Endothelial cell (in vitro differentiated cells): ENCODE measurements around the gene NOL4L. TPM values are rescaled to one million over a fixed set of nuclear protein-coding genes. Genes with fewer than 3 reads are reported as not detected.

ENCODE experiments used
- DNase-seq: peaks from one replicate; pipeline ENCODE4 v3.0.0; 2021; ENCODE audit warnings: low spot score
- H3K27ac Mint-ChIP-seq: one replicate; pipeline ENCODE4 v1.8.0; 2021; ENCODE audit warnings: mixed read lengths, inconsistent platforms; ENCODE audit not compliant: unreplicated experiment
- H3K27me3 Mint-ChIP-seq: one replicate; pipeline ENCODE4 v1.8.0; 2021; ENCODE audit warnings: mild to moderate bottlenecking, moderate library complexity, mixed read lengths, inconsistent platforms; ENCODE audit not compliant: unreplicated experiment
- H3K36me3 Mint-ChIP-seq: one replicate; pipeline ENCODE4 v1.8.0; 2021; ENCODE audit warnings: mild to moderate bottlenecking, low read depth, mixed read lengths, inconsistent platforms; ENCODE audit not compliant: unreplicated experiment
- H3K4me1 Mint-ChIP-seq: one replicate; pipeline ENCODE4 v1.8.0; 2021; ENCODE audit warnings: mild to moderate bottlenecking, mixed read lengths, inconsistent platforms; ENCODE audit not compliant: unreplicated experiment
- H3K4me3 Mint-ChIP-seq: one replicate; pipeline ENCODE4 v1.8.0; 2021; ENCODE audit warnings: mild to moderate bottlenecking, mixed read lengths, inconsistent platforms; ENCODE audit not compliant: unreplicated experiment
- H3K9me3 Mint-ChIP-seq: one replicate; pipeline ENCODE4 v1.8.0; 2021; ENCODE audit warnings: mixed read lengths, inconsistent platforms; ENCODE audit not compliant: unreplicated experiment
- CTCF ChIP-seq: fragments of 200-600 bp; sonication (generic); IDR thresholded peaks from one replicate; pipeline ENCODE4 v1.5.0; 2021; ENCODE audit warnings: antibody characterized with exemption; ENCODE audit not compliant: unreplicated experiment
- total RNA-seq: library from RNA; stranded (reverse); fragmentation: NEBNext Ultra II Directional; extraction: Animal tissue kit (Norgen Biotek cat#: 25700); gene quantifications from one replicate; pipeline ENCODE4 v1.2.1, GENCODE V29; 2021; ENCODE audit not compliant: unreplicated experiment

NOL4L gene
- total RNA-seq, 1 donor from 2014 or later: 150 TPM

GRCh38 chr20:32460231-32460630 is 124.9 kb downstream of the NOL4L start:
- Mint-ChIP-seq H3K27me3 (peaks cover 27% of the 10 kb centered on the region), H3K9me3 (no peaks in the 10 kb centered on the region), H3K4me1 (peaks cover 39% of the 10 kb centered on the region), H3K4me3 (no peak overlapping the region), H3K27ac (peak overlapping the region; percentile 52), H3K36me3 (peaks cover 20% of the 10 kb centered on the region)
- no peak for TF ChIP-seq CTCF
- no peak for DNase-seq

GRCh38 chr20:32458837-32459220 is 126.3 kb downstream of the NOL4L start:
- Mint-ChIP-seq H3K9me3 (no peaks in the 10 kb centered on the region), H3K4me1 (peaks cover 40% of the 10 kb centered on the region), H3K36me3 (peaks cover 18% of the 10 kb centered on the region), H3K4me3 (peak overlapping the region; percentile 76), H3K27ac (peak overlapping the region; percentile 78), H3K27me3 (peaks cover 29% of the 10 kb centered on the region)
- no peak for DNase-seq
- TF ChIP-seq CTCF: no peak

GRCh38 chr20:32458061-32458836 is 126.9 kb downstream of the NOL4L start:
- H3K9me3 Mint-ChIP-seq: no peaks in the 10 kb centered on the region
- H3K4me3 Mint-ChIP-seq: peak overlapping the region; percentile 76
- H3K36me3 Mint-ChIP-seq: peaks cover 21% of the 10 kb centered on the region
- no peak for DNase-seq
- H3K27ac Mint-ChIP-seq: peak overlapping the region; percentile 78
- no peak for TF ChIP-seq CTCF
- peaks cover 45% of the 10 kb centered on the region for H3K4me1 Mint-ChIP-seq
- peaks cover 29% of the 10 kb centered on the region for H3K27me3 Mint-ChIP-seq

- TF ChIP-seq CTCF: no peak
- peak; percentile 73 for DNase-seq
- H3K4me1 Mint-ChIP-seq: peaks cover 50% of the 10 kb centered on the region
- peaks cover 26% of the 10 kb centered on the region for H3K27me3 Mint-ChIP-seq
- peak overlapping the region; percentile 76 for H3K4me3 Mint-ChIP-seq
- H3K36me3 Mint-ChIP-seq: peaks cover 21% of the 10 kb centered on the region
- no peaks in the 10 kb centered on the region for H3K9me3 Mint-ChIP-seq
- peak overlapping the region; percentile 78 for H3K27ac Mint-ChIP-seq
Observed at GRCh38 chr20:32457479-32457986, 127.6 kb downstream of the NOL4L start.

GRCh38 chr20:32456869-32457478 is 128.2 kb downstream of the NOL4L start:
- Mint-ChIP-seq H3K27ac (no peak overlapping the region), H3K36me3 (peaks cover 16% of the 10 kb centered on the region), H3K4me1 (peaks cover 49% of the 10 kb centered on the region), H3K27me3 (peaks cover 23% of the 10 kb centered on the region), H3K4me3 (no peak overlapping the region), H3K9me3 (no peaks in the 10 kb centered on the region)
- TF ChIP-seq CTCF: peak; percentile 90
- peak; percentile 86 for DNase-seq
